HG02884 (cell line): ENCODE measurements around the gene ZSCAN26.
A peak's percentile ranks its signal among the peaks of the same experiment; 100 is the strongest.
"Not testable (repeated sequence)": the region's sequence is repeated elsewhere in the genome, so short reads cannot be mapped to it uniquely, and the experiment has no call there.

Experiments
- ATAC-seq: cut with Tn5 transposase; IDR thresholded peaks from one replicate; pipeline ENCODE4 v1.9.1; 2021; ENCODE audit warnings: mild to moderate bottlenecking, moderate library complexity; ENCODE audit not compliant: unreplicated experiment

The ZSCAN26 gene

DNA sequence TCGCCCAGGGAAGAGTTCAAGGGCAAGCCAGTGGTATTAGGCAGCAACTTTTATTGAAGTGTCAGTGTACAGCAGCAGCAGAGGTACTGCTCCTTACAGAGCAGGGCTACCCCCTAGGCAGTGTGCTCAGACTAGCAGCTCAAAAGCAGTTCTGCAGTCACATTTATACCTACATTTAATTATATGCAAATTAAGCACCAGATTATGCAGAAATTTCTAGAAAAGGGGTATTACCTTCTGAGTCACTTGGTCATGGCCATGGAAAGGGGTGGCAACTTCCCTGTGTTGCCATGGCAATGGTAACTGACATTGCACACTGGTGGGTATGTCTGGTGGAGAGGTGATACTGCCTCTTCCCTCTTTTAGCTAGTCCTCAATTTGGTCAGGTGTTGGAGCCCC, 12.8 kb upstream of the ZSCAN26 start:
- ATAC-seq, result no peak

DNA sequence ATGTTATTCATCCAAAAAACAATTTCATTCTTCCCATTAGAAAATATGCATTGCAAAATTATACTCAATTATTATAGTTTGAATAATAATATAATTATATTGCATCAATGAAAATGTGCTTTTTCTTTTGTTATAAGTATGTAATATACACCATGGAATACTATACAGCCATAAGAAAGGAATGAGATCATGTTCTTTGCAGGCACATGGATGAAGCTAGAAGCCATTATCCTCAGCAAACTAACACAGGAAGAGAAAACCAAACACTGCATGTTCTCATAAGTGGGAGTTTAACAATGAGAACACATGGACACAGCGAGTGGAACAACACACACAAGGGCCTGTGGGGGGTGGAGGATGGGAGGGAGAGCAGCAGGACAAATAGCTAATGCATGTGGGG, 9.9 kb upstream of the ZSCAN26 start:
- no peak for ATAC-seq

DNA sequence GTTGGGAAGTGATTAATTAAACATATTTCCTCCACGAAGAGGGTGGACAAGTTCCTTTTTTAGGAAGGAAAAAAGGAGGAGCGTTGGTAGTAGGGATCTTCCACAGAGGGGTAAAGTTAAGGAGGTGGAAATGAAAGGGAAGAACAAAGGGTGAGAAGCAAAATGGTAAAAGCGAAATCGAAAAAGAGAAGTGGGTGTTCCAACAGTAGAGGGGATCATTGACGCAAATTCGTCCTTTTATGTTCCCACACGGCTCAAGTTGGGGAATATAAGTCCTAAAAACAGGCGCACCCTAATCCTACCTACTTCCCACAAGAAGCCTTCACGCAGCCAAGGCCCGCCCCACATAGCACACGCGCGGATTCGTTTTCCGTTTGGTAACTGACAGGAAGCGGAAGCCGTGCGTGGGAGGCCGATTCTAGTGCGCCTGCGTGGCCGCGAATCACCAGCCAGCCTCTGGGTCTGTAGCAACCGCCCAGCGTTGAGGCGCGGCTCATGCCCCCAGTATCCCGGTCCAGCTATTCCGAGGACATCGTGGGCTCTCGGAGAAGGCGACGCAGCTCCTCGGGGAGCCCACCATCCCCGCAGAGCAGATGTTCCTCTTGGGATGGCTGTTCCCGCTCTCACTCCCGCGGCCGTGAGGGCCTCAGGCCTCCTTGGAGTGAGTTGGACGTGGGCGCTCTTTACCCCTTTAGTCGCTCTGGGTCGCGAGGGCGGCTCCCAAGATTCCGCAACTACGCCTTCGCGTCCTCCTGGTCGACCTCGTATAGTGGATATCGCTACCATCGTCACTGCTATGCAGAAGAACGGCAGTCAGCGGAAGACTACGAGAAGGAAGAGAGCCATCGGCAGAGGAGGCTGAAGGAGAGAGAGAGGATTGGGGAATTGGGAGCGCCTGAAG, 7.8 kb upstream of the ZSCAN26 start, which contains the start of gene NKAPL:
NKAPL (plus strand) TSS at position 421 of the 901 bp plus-strand sequence; CDS start at position 496, 75 bp downstream.
- ATAC-seq, result no peak

DNA sequence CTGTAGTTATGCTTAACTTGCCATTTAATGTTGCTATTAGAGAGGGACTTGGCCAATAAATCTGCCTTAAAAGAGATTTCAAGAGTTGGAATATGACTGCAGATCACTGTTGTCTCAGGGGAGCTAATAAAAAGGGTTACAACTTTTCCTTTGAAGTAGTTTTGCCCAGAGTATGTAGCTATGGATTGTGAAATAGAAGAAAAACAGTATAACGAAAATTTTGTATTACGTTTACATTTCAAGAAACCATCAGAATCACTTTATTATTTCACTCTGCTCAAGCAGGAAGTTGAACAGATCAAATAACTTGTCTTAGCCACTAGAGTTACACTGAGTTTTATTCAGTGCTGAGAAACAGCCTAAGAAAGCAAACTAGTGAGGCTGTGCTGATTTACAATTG, 3.0 kb upstream of the ZSCAN26 start:
- ATAC-seq, result no peak

DNA sequence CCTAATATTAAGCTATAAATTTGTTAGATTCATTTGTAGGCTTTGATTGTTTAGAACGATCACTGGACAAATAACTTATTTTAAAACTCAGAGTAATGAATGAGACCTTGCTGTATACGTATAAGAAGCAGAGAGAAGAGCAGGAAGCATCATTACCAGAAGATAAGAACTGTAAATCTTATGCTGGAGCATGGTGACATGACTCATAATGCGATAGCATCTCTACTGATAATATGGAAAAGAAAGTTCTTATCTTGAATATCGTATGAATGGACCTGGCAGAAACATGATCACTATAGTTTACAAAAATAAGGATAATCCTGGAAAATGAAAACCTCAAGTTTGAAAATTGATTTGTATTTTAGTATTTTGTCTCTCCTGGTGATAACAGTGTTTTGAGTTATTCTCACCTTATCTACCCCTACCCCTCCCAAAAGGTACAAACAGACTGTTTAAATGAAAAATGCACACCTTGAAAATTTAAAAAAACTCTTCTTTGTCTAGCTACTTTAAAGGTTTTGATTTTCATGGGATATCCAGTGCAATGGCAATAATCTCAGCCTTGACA, 2.0 kb upstream of the ZSCAN26 start:
- ATAC-seq, result no peak

DNA sequence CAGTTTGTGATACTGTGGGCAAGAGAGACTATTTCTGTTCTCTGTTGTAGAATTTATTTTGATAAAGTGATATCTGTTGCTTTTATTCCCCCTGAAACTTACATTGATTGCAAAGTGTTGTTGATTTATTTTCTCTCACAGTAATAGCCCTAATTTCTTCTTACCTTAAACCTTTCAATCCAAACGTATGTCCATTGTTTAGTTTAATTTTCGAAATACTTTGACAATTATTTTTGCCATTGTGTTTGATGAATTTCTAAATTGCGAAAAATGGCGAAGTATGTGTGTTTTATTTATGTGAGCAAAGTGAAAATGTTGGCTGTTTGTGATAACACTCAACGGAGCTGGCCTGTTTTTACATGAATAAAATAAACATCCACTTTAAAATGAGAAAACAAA, 381 bp upstream of the ZSCAN26 start:
- no peak for ATAC-seq

DNA sequence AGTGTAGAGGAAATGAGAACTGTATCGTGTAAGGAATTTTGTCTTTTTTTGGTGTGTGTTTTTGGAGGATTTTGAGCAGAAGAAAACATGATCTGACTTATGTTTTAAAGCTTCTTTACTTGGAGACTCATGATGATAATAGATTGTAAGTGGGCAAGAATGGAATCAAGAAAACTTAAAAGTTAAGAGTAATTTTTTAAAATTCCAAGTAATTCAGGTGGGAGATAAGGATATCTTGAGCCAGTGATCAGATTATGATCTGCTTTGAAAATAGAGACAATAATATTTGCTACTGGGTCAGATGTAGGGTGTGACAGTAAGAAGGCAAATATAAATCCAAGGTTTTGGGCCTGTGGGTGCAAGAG, 734 bp downstream of the ZSCAN26 start:
- ATAC-seq, result no peak

DNA sequence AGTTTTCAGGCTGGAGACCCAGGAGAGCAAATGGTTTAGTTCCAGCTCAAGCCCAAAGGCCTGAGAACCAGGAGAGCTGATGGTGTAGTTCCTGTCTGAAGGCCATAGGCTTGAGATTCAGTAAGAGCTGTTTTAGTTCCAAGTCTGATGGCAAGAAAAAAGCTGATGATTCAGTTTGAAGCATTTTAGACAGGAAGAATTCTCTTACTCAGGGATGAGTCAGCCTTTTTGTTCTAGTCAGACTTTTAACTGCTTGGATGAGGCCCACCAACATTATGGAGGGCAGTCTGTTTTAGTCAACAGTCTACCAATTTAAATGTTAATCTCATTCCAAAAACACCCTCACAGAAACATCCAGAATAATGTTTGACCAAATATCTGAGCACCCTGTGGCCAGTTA, 2.5 kb downstream of the ZSCAN26 start:
- ATAC-seq, result no peak

DNA sequence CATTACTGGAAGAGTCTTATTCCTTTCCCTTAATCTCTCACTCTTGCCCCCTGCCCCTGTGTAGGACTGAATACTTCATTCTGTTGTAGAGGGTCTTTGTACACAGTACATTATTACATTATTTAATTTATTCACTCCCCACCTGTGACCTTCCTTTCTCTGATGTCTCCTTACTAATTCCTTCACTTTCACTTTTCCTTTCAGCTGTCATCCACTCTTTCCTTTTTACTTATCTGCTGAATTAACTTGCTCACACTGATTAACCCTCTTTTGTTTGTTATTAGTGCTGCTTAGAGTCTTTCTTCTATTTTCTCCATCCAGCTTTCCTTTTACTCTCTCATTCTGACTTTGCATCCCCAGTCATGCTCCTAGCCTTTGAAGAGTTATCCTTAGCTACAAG, 7.9 kb downstream of the ZSCAN26 start:
- ATAC-seq, result no peak

DNA sequence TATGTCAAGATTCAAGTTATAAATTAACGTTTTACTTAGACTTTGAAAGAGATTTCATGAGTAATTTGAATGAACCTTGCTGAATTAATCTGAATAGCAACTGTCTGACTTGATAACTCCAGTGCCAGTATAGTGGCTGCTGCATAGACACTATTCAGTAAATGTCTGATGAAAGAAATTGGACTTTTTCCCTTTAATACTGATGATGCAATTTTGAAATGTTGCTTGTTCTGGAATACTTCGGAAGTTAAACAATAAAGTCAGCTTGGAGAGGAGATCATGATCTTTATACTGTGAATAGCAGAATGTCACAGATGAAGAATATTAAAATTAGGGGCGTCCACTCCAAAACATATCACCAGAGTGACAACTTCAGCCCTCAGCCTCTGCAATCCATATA, 10.8 kb downstream of the ZSCAN26 start:
- ATAC-seq, result no peak

DNA sequence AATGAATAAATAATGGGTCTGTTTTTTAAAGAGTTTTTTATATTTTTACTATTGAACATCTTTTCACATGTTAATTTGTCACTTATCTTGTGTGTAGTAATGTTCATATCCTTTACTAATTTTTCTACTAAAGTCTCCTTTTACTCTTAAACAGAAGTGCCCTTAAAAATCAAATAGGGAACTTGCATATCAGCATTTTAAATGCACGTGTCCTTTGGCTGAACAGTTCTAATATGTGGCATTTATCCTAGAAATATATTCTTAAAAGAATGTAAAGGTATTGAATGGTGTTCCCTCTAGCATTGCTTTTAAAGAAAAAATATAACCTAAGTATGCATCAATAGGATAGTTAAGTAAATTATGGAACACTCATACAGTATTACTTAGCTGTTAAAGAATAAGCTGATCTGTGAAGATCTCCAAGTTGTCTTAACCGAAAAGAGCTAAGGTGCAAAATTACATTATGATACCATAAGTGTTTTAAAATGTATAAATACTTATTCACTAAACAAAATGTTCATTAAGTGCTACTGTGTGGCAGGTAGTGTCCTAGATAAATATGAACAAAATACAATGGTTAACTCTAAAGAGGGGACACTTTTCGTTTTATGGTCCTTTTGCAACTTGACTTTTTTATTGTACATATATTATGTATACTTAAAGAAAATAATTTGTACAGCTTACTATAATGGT, 13.8 kb downstream of the ZSCAN26 start:
- ATAC-seq, result no peak

DNA sequence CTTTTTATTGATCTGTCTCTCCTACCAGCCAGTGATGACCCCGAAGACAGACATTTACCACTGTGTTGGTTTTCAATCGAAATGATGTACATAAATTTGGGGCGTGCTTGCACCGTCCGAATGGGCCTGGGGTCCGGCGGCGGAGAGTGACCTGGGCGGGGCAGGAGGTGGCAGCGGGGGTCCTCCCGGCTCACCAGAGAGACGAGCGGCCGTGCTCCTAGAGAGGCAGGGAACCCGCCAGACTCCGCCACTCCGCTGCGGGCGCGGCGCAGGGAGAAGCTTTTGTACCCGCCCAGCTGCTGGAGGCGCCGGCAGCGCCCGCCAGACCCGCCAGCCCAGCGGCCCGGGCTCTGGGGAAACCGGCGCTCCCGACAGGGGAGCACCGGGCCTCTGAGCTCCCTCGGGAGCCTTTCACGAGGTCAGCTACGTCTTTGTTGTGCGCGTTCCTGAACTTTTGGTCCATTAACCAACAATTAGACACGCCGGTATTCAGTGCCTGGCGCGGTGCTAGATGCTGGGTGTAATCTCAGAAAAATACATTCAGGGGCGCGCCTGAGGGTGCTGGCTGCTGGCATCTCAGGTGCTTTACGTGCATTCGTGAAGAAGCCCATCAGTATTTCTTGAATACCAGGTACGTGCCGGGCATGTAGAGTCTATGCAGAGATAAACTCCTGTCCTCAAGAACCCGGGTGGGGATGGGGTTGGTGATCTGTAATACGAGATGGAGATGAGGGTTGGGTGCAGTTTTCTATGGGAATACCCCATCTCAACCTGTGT, 14.5 kb downstream of the ZSCAN26 start, which contains the start of gene PGBD1:
PGBD1 (plus strand) TSS at position 285 of the 777 bp plus-strand sequence. CDS start 2,242 bp downstream, outside the sequence.
- peak; percentile 83 for ATAC-seq

DNA sequence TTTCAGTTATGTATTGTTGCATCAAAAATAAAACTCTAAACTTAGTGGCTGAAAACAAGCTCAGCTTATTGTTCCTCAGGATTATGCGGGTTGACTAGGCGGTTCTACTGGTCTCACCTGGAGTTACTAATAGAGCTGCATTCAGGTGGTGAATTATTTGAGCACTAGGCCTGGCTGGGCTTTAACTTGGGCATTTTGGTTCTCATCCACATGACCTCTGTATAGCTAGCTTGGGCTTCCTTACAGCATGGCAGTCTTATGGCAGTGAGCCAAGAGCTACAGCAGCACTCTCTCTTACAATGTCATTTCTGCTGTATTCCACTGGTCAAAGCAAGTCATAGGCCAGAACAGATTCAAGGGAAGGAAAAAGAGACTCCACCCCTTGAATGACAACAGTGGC, 16.0 kb downstream of the ZSCAN26 start:
- ATAC-seq, result no peak

DNA sequence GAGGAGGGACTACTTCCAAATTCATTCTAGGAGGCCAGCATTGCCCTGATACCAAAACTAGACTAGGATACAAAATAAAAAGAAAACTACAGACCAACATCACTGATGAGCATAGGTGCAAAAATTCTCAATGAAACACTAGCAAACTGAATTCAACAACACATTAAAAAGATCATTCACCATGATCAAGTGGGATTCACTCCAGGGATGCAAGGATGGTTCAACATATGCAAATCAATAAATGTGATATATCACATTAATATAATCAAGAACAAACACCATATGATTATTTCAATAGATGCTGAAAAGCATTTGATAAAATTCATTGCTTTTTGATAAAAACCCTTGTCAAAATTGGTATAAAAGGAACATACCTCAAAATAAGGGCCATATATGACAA, 24.6 kb downstream of the ZSCAN26 start:
- ATAC-seq, result no peak

DNA sequence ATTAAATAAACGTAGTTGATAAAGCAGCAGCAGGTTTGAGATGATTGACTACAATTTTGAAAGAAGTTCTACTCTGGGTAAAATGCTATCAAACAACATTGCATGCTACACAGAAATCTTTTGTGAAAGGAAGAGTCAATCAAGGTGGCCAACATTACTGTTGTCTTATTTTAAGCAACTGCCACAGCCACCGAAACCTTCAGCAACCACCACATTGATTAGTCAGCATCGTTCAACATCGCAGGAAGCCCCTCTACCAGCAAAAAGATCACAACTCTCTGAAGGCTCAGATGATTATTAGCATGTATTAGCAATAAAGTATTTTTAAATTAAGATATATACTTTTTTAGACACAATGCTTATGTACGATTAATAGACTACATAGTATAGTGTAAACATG, 28.4 kb downstream of the ZSCAN26 start:
- no peak for ATAC-seq

DNA sequence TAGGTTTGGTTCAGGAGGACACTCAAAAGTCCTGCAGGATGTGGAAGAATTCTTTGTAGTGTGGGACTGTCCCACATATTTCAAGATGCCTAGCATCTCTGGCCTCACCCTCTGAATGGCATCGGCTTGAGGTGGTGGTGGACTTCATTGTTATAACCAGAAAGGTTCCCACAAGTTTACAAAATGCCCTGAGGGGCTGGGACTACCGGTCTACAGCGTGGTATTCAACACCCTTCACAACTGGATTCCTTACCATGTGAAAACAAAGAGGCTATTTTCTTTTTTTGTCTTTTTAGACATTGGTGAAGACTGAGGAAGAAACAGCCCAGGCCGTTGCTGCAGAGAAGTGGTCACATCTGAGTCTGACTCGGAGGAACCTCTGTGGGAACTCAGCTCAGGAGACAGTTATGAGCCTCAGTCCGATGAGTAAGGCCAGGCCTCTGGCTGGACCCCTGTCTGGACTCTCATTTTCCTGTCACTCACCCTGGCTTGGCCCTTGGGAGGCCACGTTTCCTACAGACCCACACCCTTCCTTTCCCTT, 29.6 kb downstream of the ZSCAN26 start:
- ATAC-seq, result no peak

DNA sequence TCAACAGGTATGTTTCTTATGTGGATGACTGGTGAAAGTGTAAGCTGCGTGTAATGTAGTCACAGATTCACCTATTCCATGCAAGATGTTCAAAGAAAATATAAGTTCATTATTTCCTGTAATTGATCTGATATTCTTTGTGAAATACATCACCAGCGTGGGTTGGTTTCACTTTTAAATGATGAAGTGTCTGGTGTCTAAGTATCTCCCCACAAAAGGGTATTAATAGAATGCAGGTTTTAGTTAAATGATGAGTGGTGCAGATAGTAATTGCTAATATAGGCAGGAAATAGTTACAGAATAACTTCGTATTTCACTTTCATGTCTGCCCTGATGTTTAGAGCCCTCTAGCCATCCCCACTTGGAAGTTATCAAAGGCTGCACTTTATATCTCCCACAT, 36.6 kb downstream of the ZSCAN26 start:
- ATAC-seq, result no peak

DNA sequence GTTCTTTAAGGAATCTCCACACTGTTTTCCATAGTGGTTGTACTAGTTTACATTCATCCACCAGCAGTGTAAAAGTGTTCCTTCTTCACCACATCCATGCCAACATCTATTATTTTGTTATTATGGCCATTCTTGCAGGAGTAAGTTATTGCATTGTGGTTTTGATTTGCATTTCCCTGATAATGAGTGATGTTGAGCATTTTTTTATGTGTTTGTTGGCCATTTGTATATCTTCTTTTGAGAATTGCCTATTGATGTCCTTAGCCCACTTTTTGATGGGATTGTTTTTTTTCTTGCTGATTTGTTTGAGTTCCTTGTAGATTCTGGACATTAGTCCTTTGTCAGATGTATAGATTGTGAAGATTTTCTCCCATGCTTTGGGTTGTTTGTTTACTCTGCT, 39.4 kb downstream of the ZSCAN26 start:
- ATAC-seq, result not testable (repeated sequence)

DNA sequence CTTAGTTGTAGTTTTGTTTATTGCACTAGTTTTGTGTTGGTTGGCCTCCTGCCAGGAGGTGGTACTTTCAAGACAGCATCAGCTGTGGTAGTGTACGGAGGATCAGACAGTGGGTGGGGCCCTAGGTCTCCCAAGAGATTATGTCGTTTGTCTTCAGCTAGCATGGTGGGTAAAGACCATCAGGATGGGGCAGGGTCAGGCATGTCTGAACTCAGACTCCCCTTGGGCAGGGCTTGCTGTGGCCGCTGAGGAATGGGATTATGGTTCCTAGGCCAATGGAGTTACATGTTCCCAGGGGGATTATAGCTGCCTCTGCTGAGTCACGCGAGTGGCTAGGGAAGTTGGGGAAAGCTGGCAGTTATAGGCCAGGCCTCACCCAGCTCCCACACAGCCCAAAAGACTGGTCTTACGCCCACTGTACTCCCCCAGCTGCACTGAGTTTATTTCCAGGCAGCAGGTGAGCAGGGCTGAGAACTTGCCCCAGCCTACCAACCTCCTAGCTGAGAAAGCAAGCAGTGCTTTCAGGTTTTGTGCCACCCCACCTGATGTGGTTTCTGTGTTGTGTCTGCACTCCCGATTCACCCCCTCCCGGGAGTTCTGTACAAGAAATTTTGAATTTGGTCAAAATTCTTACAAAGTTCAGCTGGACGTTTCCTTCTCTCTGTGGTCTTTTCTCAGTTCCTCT, 44.3 kb downstream of the ZSCAN26 start:
- ATAC-seq, result no peak

DNA sequence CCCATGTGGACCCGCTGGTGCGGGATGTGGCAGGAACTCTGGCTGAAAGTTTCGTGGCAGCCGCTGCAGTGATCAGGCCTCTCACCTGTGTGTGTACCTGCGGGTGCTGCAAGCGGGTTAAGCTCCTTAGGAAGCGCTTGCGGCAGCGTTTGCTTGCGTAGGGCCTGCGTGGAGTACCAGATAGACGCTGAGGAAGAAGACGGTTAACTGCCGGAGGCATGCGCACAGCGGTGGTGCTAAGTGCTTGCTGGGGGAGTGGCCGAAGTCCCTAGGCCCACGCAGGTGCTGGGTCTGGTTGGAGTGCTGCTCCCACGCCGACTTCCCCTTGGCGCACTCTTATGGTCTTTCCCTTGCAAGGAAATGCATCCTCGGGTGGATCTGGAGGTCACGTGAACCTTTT, 46.0 kb downstream of the ZSCAN26 start:
- no peak for ATAC-seq
